Fibroblast of mammary gland (primary cell): Measurements from ENCODE around the gene GALNT2.
A peak's percentile ranks its signal among the peaks of the same experiment; 100 is the strongest.

Source experiments
- DNase-seq: peaks from one replicate; pipeline ENCODE4 v3.0.0-alpha.2; 2010; ENCODE audit warnings: low read depth
- H3K4me3 ChIP-seq: 2 replicates; pipeline ENCODE4 v1.5.1; 2011; ENCODE audit warnings: low read depth, mild to moderate bottlenecking, low read length, moderate library complexity; ENCODE audit not compliant: control insufficient read depth
- TF ChIP-seq, protein P1 (sequence below): conservative IDR thresholded peaks from 2 replicates; pipeline ENCODE4 v1.5.1; 2011; ENCODE audit warnings: low read depth, low read length, inconsistent platforms; ENCODE audit not compliant: control insufficient read depth, insufficient read depth

GALNT2 gene

DNA sequence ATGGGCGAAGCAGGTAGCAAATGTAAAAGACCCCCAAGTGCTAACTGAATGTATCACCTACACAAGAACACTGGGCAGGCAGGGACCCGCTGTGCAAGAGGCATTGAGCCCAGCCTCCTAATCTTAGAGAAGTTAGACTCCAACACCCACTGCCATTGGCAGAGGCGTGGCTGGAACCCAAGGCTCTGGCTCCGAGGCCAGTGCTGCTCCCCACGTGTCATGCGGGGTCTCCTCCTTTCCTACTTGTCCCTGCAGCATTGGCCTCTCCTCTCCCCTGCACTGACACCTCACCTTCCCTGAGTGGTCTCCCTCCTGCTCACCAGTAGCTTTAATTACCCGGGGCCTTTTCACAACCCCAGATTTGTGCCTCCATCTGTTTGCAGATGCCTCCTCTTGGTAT lies 107.0 kb downstream of the GALNT2 start:
- TF ChIP-seq, protein P1, sequence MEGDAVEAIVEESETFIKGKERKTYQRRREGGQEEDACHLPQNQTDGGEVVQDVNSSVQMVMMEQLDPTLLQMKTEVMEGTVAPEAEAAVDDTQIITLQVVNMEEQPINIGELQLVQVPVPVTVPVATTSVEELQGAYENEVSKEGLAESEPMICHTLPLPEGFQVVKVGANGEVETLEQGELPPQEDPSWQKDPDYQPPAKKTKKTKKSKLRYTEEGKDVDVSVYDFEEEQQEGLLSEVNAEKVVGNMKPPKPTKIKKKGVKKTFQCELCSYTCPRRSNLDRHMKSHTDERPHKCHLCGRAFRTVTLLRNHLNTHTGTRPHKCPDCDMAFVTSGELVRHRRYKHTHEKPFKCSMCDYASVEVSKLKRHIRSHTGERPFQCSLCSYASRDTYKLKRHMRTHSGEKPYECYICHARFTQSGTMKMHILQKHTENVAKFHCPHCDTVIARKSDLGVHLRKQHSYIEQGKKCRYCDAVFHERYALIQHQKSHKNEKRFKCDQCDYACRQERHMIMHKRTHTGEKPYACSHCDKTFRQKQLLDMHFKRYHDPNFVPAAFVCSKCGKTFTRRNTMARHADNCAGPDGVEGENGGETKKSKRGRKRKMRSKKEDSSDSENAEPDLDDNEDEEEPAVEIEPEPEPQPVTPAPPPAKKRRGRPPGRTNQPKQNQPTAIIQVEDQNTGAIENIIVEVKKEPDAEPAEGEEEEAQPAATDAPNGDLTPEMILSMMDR, result no peak
- H3K4me3 ChIP-seq, result no peak overlapping the region

DNA sequence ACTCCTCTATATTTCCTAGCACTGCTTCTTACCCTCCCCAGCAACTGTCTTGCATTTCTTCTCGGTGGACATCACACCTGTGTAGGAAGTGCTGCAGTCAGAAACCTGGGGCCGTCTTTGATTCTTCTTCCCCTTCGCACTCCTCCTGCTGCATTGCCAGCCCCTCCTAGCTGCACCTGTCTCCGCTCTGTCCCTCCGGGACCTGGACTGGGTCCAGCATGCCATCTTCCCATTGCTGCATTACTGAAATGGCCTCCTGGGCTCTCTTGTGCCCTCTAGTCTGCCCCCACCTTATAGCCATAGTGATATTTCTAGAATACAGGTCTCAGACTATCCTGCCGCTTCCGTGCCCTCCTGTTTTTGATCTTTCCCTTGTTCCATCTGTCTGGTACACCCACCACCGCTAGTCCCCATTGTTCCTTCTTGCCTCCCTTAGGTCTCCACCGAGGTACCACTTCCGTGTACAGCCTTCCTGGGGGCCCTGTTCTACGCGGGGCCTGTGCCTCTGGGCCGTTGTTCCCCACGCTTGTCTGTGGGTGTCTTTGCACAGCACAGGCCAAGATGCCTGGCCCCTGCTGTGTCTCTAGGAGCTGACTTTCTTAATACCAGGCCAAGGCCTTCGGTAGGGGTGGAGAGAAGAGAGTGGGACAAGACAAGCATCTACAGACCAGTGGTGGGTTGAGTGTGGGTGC lies 107.6 kb downstream of the GALNT2 start:
- no peak overlapping the region for H3K4me3 ChIP-seq
- TF ChIP-seq, protein P1, result no peak
- DNase-seq, result no peak

More for the DNA sequence above, 107.0 kb downstream of the GALNT2 start:
- DNase-seq, result no peak

DNA sequence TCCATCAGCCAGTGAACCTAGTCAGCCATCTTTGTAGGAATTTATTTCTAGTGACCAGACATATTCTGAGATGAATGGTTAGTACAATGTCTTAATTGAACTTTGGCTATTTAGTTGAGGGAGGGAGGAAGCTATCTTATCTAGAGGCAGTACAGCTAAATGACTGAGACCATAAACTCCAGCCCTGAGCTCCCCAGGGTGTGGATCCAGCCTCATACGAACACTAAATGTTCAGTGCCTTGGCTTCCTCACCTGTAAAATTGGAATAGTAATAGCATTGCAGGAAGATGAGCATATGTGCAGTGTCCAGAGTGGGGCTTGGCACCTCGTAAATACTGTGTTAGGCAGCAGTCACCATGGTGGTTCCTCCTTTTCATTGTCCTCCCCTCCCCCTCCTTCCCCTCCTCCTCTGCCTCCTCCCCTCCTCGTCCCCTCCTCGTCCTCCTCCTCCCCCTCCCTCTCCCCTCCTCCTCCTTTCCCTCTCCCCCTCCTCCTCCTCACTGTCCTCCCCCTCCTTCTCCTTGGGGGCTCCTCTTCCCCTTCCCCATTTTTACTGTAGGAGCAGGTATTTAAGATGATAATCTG lies 108.2 kb downstream of the GALNT2 start:
- DNase-seq, result no peak
- H3K4me3 ChIP-seq, result no peak overlapping the region
- TF ChIP-seq, protein P1, result no peak

DNA sequence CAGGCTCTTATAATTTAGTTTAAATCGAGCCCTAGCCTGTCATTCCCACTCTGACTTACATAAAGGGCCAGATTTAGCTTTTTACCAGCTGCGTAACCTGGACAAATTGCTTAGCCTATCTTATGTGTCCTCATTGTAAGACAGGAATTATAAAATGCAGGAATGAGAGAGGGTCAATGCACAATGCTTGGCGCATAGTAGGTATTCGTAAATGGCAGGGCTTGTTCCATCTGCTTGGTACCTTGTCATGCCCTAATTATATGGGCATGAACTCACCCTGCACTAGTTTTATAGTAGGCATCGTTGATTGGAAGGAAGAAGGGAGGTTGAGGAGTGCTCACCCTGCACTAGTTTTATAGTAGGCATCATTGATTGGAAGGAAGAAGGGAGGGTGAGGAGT lies 108.8 kb downstream of the GALNT2 start:
- no peak overlapping the region for H3K4me3 ChIP-seq
- DNase-seq, result no peak
- TF ChIP-seq, protein P1, result no peak

DNA sequence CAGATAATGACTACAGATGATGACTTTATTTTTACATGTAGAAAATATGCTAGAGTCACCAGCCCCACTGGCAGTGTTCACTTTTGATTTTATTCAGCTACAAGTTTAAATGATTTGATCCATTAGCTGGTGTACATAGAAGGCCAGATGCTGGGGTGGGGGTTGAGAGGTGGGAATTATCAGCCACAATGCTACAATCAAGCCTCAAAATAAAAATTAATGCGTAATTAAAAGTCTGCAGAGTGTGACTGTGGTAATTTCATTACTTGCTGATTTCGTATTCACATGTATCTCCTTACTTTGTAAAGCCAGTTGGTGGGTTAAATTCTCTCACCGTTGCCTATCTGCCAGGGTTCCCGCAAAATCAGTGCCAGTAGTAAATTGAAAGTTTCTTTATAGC lies 109.3 kb downstream of the GALNT2 start:
- DNase-seq, result no peak
- TF ChIP-seq, protein P1, result no peak
- no peak overlapping the region for H3K4me3 ChIP-seq

DNA sequence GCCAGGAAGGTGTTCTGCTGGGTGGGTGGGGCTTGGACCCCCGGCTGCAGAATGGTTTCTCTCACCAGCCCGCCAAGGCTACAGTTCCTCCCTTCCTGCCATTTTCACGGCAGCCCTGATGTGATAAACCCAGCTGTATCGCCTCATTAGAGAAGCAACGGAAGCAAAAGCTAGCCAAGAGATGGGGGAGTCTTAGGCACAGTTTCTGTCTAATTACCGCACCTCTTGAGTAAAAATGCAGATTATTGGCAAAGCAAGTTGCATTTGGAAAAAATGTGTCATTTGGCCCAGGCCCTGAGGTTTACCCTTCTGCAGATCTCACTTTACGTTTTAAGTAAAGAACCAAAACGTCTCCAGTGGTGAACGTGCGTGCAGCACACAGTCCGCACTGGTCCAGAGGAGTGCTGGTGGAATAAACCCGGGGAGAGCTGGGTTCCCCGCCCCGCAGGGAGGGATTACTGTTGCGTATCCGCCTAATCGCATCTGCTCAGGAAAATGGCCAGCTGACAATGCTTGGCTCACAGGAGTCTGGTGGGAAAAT lies 109.9 kb downstream of the GALNT2 start:
- DNase-seq, result peak; percentile 73
- H3K4me3 ChIP-seq, result peak overlapping the region; percentile 16
- TF ChIP-seq, protein P1, result no peak
